MCF 10A (cell line): ENCODE measurements around the gene ADAMTS2. TPM values are rescaled to one million over a fixed set of nuclear protein-coding genes. Genes with fewer than 3 reads are reported as not detected.
"Not testable (repeated sequence)": the region's sequence is repeated elsewhere in the genome, so short reads cannot be mapped to it uniquely, and the experiment has no call there.

ENCODE experiments used
- BruUV-seq: library from RNA; stranded (reverse); fragments of 400-500 nt; replicated peaks from 2 replicates; lab custom pipeline; 2021; lab: Mats Ljungman, UMichigan
- CTCF ChIA-PET: fragments of 300-600 bp; sonication (Branson Sonifier 250); formaldehyde crosslinking; extraction: SDS; loops from one replicate; lab custom pipeline; 2021; ENCODE audit warnings: antibody characterized with exemption, inconsistent platforms; lab: Yijun Ruan, JAX
- POLR2A ChIA-PET: fragments of 300-600, 350-650 bp; sonication (Branson Sonifier 250); formaldehyde crosslinking; extraction: SDS; loops from one replicate; lab custom pipeline; 2020; ENCODE audit warnings: antibody characterized with exemption, inconsistent platforms; lab: Yijun Ruan, JAX
- DNase-seq: peaks from one replicate; pipeline ENCODE4 v3.0.0-alpha.2; 2018; ENCODE audit not compliant: unreplicated experiment
- H3K27ac Mint-ChIP-seq: one replicate; pipeline ENCODE4 v1.8.0; 2022; ENCODE audit warnings: mild to moderate bottlenecking, low read depth, mixed read lengths; ENCODE audit not compliant: unreplicated experiment
- H3K27me3 Mint-ChIP-seq: one replicate; pipeline ENCODE4 v1.8.0; 2022; ENCODE audit warnings: mixed read lengths; ENCODE audit not compliant: insufficient read depth, unreplicated experiment
- H3K36me3 Mint-ChIP-seq: one replicate; pipeline ENCODE4 v1.8.0; 2022; ENCODE audit warnings: mild to moderate bottlenecking, moderate library complexity, mixed read lengths; ENCODE audit not compliant: insufficient read depth, unreplicated experiment
- H3K4me1 Mint-ChIP-seq: one replicate; pipeline ENCODE4 v1.8.0; 2022; ENCODE audit warnings: mixed read lengths; ENCODE audit not compliant: insufficient read depth, unreplicated experiment
- H3K4me3 Mint-ChIP-seq: one replicate; pipeline ENCODE4 v1.8.0; 2022; ENCODE audit warnings: mild to moderate bottlenecking, moderate library complexity, mixed read lengths; ENCODE audit not compliant: unreplicated experiment
- H3K9me3 Mint-ChIP-seq: one replicate; pipeline ENCODE4 v1.8.0; 2022; ENCODE audit warnings: mixed read lengths; ENCODE audit not compliant: unreplicated experiment
- CTCF ChIP-seq: fragments of 200-600 bp; IDR thresholded peaks from one replicate; pipeline ENCODE4 v1.8.0; 2022; ENCODE audit warnings: antibody characterized with exemption, mild to moderate bottlenecking; ENCODE audit not compliant: unreplicated experiment
- intact Hi-C: fragments of 100-400 bp; cut with micrococcal nuclease; formaldehyde crosslinking; loops from 2 replicates; pipeline ENCODE4 v1.14.1; 2022
- total RNA-seq: library from RNA; stranded (reverse); gene quantifications from 2 replicates; pipeline ENCODE4 v1.2.3, GENCODE V29; 2022

ADAMTS2 gene
- total RNA-seq, 1 experiment from 2014 or later: not detected

GRCh38 chr5:179287071-179287470 is 58.2 kb downstream of the ADAMTS2 start:
- Mint-ChIP-seq H3K4me1 (no peaks in the 10 kb centered on the region), H3K27me3 (no peaks in the 10 kb centered on the region), H3K27ac (no peak overlapping the region), H3K4me3 (no peak overlapping the region), H3K36me3 (no peaks in the 10 kb centered on the region), H3K9me3 (peaks cover 7% of the 10 kb centered on the region)
- POLR2A ChIA-PET: no interaction called here
- DNase-seq: no peak
- no TSS peak for BruUV-seq
- CTCF ChIA-PET: interaction anchor here (0.9 kb wide), 1 partner anchor 88 kb away, joined by 3 read pairs; no protein-coding TSS in a partner anchor
- intact Hi-C loops: no loop called here
- no peak for TF ChIP-seq CTCF

GRCh38 chr5:179285776-179286162 is 59.5 kb downstream of the ADAMTS2 start:
- H3K27ac Mint-ChIP-seq, intact Hi-C loops, DNase-seq, BruUV-seq, H3K36me3 Mint-ChIP-seq, H3K4me1 Mint-ChIP-seq, H3K9me3 Mint-ChIP-seq, H3K4me3 Mint-ChIP-seq, POLR2A ChIA-PET, H3K27me3 Mint-ChIP-seq: not testable (repeated sequence)
- CTCF ChIA-PET: interaction anchor here (0.6 to 0.7 kb wide), 3 partner anchors 39 to 196 kb away, joined by 3 to 4 read pairs (median 4); no protein-coding TSS in a partner anchor

GRCh38 chr5:179284751-179285631 is 60.3 kb downstream of the ADAMTS2 start:
- no TSS peak for BruUV-seq
- Mint-ChIP-seq H3K27ac (no peak overlapping the region), H3K9me3 (peaks cover 8% of the 10 kb centered on the region), H3K4me1 (no peaks in the 10 kb centered on the region), H3K27me3 (no peaks in the 10 kb centered on the region), H3K4me3 (no peak overlapping the region), H3K36me3 (no peaks in the 10 kb centered on the region)
- ChIA-PET CTCF (interaction anchor here (0.7 kb wide), 1 partner anchor 40 kb away, joined by 4 read pairs; no protein-coding TSS in a partner anchor), POLR2A (no interaction called here)
- intact Hi-C loops: no loop called here
- no peak for DNase-seq
- TF ChIP-seq CTCF: no peak

GRCh38 chr5:179283908-179284307 is 61.4 kb downstream of the ADAMTS2 start:
- BruUV-seq, H3K27me3 Mint-ChIP-seq, H3K4me3 Mint-ChIP-seq, H3K4me1 Mint-ChIP-seq, CTCF ChIA-PET, POLR2A ChIA-PET, H3K9me3 Mint-ChIP-seq, H3K27ac Mint-ChIP-seq, DNase-seq, intact Hi-C loops, H3K36me3 Mint-ChIP-seq: not testable (repeated sequence)

- Mint-ChIP-seq H3K9me3 (peaks cover 8% of the 10 kb centered on the region), H3K27me3 (no peaks in the 10 kb centered on the region), H3K27ac (no peak overlapping the region), H3K4me3 (no peak overlapping the region), H3K36me3 (no peaks in the 10 kb centered on the region), H3K4me1 (no peaks in the 10 kb centered on the region)
- no TSS peak for BruUV-seq
- intact Hi-C loops: no loop called here
- CTCF ChIA-PET: interaction anchor here (0.6 to 0.7 kb wide), 3 partner anchors 59 to 307 kb away, joined by 3 read pairs; no protein-coding TSS in a partner anchor
- POLR2A ChIA-PET: no interaction called here
- TF ChIP-seq CTCF: no peak
- no peak for DNase-seq
Observed at GRCh38 chr5:179281694-179282093, 63.6 kb downstream of the ADAMTS2 start.
